Stimulated activated CD8-positive, alpha-beta memory T cell treated with anti-CD3 and anti-CD28 coated beads, Interleukin-15, amount 100 ng/mL, for 48 hours (primary cell): ENCODE measurements around the gene WNT6.

Experiments used
- DNase-seq, 2 donors: peaks; one replicate each; pipeline ENCODE4 v3.0.0-alpha.2; 2020; ENCODE audit warnings: low read depth in 2 of 2

Gene WNT6

DNA sequence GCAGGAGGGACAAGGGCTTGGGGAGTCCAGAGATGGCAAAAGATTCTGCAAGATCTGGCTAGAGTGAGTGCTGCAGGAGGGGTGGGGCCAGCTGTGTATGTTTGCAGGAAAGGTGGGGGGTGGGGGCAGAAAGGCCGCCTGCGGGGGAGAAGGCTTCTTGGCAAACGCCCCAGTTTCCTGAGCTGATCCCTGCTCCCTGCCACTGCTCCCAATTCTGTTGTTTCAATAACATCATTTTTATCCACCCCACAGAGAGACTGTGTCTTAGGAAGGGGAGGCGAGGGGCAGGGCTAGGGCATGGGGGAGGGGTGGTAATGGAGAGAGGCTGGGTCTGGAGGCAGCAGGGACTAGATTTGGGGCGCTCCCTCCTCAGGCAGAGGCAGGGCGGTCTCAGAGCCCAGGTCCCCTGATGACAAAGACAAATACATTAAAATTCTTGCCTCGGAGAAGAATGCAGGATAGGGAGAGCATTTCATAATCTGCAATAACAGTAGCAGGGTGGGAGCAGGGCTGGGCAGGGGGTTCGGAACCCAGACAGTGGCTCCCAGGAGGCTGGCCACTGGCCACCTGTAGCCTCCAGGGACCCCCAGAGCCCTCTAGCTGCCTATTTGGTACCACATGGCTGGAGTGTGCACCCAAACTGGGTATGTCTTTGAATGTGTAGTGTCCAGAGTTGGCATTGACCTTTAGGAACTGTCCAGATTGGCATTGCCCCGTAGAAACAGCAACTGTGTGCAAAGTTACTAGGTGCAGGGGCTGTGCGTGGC is 2.1 kb upstream of the WNT6 start:
- no peak for DNase-seq

DNA sequence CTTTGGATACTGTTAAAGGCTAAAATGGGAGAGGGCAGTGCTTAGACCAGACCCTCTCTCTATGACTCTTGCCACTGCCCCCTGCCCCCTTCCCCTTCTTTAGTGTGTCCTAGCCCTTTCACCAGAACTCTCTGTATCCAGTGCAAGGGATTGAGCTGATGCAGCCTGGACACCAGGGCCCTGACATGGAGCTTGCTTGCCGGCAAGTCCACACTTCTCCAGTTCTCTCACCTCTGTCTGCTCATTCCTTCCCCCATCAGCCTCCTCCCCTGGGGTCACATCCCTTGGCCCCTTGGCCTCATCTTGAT is 1.5 kb upstream of the WNT6 start:
- DNase-seq: no peak

DNA sequence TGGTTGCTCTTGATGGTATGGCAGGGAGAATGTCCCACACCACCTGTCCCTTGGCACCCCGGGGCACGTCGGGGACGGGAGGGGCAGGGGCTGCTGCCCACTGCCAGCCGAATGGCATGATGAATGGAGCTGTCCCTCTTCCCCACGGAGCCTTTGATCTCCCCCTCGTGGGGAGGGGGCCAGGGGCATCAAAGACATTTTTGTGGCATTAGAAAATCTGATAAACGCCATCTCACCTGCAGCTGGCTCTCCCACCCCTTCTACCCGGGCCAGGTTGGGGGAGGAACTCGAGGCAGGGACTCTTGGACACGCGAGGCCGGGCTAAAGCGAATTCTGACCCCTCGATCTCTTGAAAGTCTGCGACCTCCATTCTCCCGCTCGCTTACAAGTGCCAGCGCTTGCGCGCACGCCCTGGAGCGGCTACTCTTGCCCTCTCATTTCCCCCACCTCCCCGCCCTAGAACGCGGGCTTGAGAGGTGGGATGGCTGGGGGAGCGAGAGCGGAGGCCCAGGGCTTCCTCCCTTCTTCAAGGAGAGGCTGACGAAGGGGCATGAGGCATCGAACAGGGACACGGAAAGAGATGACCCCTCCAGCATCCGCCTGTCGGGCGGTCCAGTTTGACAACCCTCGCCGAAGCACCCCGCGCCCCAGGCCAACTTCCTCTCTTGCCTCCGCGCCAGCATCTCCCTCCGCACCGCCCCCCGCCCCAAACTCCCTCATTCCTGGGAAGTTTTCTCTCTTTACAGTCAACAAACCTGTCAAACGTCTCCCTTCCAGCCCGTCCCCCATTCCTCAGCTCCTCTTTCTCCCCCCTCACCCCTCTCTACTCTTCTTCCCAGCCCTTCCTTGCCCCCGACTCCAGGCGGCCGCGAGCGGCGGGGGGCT is 692 bp upstream of the WNT6 start:
- DNase-seq: no peak

DNA sequence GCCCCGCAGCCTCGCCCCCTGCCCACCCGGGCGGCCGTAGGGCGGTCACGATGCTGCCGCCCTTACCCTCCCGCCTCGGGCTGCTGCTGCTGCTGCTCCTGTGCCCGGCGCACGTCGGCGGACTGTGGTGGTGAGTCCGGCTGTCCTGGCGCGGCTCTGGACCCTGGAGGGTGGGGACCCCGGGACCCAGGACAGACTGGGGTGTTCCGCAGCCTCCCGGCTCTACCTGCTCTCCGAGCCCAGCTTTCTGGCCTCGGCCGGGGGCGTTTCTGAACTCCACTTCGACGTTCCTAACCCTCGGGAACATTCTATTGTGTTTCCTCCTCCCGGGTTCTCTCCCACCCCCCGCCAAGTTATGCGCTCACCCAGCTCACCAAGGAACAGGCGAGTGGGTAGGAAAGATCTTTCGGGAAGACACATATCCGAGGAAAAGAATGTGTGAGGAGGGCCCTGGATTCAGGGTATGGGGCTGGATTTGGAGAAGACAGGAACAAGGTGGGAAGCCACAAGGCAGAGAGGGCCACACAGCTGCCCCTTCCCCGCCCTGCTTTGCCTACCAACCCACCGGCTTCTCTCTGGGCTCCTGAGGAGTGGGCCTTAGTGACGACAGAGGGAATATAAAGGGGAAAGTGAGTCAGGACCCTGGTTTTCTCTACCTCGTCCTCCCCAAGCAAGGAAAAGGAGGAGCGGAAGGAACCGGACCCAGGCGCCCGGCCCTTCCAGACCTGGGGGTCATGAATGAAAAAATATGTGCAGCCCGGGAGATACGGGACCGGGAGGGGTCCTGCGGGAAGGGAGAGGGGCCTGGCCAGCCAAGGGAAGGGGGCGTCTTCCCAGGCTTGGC is 605 bp downstream of the WNT6 start:
- DNase-seq: no peak

DNA sequence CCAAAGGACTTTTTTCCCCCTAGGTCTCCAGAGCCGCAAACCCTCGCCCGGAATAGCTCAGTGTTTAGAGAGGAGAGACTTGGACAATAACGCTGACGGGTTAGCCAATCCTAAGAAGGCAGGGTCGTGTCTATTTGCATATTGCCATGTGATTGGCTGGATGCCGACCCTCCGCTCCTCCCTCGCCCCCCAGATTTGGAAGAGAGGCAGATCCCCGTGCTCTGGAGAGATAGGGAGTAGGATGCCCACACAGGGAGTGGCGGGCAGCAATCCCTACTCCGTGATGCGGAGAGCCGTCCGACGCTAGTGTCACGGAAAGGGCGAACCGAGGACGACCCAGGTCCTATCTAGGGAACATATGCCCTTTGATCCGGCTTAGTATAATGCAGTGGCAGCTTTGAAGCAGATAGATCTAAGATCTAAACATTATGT is 1.4 kb downstream of the WNT6 start:
- DNase-seq: no peak

GRCh38 chr2:218861645-218862318 is 2.2 kb downstream of the WNT6 start:
- no peak for DNase-seq

GRCh38 chr2:218863021-218863520 is 3.5 kb downstream of the WNT6 start:
- no peak for DNase-seq

DNA sequence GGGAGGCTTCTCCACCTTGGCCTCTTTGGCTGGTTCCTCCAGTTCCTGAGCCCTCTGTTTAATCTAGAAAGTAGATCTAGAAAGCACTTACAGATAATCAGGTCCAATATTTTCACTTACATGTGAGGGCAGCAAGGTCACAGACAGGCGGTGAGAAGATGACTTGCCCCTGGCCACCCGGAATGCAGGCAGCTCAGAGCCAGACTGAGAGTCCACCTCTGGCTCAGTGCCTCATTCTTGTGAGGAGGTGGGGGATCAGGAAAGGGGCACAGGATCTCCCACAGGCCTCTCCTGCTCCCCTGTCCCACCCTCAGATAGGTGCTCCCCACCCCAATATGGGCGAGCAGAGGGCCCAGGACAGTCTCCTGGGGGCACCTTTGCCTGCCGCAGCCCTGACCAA is 5.8 kb downstream of the WNT6 start:
- DNase-seq: no peak

GRCh38 chr2:218865999-218866398 is 6.4 kb downstream of the WNT6 start:
- DNase-seq: no peak

DNA sequence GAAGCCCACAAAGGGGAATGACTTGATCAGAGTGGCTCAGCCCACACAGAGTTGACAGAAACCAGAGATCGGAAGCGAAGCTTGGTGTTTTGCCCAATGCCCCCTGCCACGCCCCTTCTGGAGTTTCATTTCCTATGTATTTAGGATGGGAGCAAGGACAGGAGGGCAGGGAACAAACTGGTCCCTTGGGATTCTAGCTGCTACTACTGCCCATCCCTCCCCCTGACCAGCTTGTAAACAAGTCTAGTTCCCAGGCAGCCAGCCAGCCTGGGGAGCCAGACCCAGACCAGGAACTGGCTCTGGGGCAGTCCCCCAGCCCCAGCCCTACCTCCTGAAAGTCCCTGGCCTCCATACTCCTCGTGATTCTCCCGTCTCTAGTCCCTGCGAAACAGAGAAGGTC is 8.3 kb downstream of the WNT6 start:
- no peak for DNase-seq

GRCh38 chr2:218869064-218869463 is 9.5 kb downstream of the WNT6 start:
- no peak for DNase-seq

DNA sequence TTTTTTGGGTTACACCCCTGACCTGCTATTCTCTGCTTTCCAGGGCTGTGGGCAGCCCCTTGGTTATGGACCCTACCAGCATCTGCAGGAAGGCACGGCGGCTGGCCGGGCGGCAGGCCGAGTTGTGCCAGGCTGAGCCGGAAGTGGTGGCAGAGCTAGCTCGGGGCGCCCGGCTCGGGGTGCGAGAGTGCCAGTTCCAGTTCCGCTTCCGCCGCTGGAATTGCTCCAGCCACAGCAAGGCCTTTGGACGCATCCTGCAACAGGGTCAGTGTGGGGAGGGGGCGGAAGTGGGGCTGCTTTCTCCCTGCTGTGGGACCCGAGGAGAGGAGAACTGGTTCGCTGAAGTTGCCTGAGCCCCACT is 11.4 kb downstream of the WNT6 start:
- no peak for DNase-seq

GRCh38 chr2:218871345-218872302 is 12.0 kb downstream of the WNT6 start:
- no peak for DNase-seq

DNA sequence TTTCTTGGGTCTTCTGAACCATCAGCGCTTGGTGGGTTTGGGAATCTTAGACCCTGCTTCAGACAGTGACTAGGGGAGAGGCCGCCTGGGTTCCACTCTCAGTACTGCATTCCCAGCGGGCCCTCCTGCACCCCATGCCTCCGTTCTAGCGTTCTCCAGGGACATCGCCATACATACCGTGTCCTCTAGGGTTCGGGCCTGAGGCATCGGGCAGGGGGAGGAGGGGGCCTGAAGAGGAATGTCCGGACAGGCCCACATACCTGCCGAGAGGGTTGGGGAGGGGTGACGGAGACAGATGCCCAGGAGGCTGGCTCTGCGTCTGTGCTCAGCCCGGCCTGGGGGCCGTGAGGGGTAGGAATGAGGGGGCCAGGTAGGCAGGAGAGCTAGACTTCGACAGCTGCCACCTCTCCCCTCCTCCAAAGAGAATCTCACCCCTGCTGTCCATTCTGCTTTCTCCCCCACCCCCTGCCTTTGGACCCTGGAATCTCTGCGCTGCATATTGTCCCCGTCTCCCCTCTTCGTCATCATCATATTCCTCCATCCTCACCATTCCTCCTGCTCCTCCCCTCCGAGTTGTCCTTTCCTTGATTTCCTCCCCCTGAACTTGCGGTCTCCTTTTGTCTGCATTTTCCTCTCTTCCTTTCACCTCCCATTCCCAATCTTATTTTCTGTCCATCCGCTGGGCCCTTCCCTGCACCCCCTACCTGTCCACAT is 13.2 kb downstream of the WNT6 start:
- no peak for DNase-seq

DNA sequence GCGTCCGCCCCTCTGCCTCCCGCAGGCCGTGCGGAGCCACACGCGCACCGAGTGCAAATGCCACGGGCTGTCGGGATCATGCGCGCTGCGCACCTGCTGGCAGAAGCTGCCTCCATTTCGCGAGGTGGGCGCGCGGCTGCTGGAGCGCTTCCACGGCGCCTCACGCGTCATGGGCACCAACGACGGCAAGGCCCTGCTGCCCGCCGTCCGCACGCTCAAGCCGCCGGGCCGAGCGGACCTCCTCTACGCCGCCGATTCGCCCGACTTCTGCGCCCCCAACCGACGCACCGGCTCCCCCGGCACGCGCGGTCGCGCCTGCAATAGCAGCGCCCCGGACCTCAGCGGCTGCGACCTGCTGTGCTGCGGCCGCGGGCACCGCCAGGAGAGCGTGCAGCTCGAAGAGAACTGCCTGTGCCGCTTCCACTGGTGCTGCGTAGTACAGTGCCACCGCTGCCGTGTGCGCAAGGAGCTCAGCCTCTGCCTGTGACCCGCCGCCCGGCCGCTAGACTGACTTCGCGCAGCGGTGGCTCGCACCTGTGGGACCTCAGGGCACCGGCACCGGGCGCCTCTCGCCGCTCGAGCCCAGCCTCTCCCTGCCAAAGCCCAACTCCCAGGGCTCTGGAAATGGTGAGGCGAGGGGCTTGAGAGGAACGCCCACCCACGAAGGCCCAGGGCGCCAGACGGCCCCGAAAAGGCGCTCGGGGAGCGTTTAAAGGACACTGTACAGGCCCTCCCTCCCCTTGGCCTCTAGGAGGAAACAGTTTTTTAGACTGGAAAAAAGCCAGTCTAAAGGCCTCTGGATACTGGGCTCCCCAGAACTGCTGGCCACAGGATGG is 14.0 kb downstream of the WNT6 start:
- no peak for DNase-seq

GRCh38 chr2:218875692-218876246 is 16.2 kb downstream of the WNT6 start:
- no peak for DNase-seq

DNA sequence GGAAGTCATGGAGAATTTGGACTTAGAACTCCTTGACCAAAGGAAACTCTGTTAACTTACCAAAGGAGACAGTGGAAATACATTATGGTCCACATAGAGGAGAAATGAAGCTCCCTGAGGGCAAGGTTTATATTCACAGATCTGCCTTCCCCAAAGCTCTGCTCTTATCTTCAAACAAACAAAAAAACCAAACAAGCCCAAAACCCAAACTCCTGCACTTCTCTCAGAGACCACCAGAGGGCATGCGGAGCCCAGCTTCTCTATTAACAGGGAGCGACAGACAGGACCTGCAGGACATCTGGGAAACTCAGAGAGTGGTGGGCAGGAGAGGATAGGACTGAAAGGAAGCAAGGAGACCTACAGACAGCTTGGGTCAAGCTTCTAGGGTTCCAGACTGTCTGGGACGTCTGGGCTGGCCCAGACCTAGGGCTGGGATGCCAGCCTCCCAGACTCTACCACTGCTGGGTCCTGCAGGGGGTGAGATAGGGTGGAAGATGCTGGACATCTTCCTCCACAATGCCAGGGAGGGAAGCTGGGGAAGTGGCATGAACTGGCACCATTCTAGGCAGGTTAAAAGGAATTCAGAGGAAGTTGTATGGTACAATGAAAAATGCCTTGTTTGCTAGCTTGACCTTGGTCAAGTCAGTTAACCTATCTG is 17.1 kb downstream of the WNT6 start:
- no peak for DNase-seq

GRCh38 chr2:218877331-218877730 is 17.7 kb downstream of the WNT6 start:
- no peak for DNase-seq
